ENCODE data around the gene INO80C.

- TF ChIP-seq, protein P1, sequence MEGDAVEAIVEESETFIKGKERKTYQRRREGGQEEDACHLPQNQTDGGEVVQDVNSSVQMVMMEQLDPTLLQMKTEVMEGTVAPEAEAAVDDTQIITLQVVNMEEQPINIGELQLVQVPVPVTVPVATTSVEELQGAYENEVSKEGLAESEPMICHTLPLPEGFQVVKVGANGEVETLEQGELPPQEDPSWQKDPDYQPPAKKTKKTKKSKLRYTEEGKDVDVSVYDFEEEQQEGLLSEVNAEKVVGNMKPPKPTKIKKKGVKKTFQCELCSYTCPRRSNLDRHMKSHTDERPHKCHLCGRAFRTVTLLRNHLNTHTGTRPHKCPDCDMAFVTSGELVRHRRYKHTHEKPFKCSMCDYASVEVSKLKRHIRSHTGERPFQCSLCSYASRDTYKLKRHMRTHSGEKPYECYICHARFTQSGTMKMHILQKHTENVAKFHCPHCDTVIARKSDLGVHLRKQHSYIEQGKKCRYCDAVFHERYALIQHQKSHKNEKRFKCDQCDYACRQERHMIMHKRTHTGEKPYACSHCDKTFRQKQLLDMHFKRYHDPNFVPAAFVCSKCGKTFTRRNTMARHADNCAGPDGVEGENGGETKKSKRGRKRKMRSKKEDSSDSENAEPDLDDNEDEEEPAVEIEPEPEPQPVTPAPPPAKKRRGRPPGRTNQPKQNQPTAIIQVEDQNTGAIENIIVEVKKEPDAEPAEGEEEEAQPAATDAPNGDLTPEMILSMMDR (IDR thresholded peaks at IDR 0.05), result no peak
- TF ChIP-seq MLX (CRISPR knock-in tag; IDR thresholded peaks at IDR 0.05) (no peak), TEAD1 (CRISPR knock-in tag; IDR thresholded peaks at IDR 0.05) (no peak), USF2 (CRISPR knock-in tag; IDR thresholded peaks at IDR 0.05) (no peak), NFYB (CRISPR knock-in tag; conservative IDR thresholded peaks at IDR 0.05; ENCODE audit: low read depth) (no peak)
Measured at GRCh38 chr18:35477974-35478373, 19.8 kb downstream of the INO80C start.

All from WTC11 (cell line).